Measurements from ENCODE around the gene GCKR. TPM values are rescaled to one million over a fixed set of nuclear protein-coding genes. Genes with fewer than 3 reads are reported as not detected.

The GCKR gene
- polyA plus RNA-seq, 1 donor, result 2.9 TPM

DNA sequence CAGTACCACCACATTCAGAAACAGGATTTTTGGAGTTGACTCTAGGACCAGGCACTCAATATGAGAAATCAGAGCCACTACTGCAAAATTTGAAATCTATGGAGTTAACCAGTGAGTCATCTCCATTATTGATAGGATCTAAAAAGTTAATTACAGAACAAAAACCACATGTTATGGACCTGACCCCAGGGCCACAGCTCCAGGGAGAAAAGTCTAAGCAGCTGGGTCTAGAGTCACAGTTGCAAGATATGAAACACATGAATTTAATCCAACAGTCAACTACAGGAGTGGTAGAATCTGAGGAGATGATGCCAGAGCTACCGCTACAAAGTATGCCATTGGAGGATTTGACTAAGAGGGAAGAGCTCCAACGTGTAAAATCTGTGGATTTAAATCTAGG, 72.8 kb downstream of the GCKR start:
- Histone ChIP-seq H3K36me3 (ENCODE audit: control insufficient read depth, insufficient read depth, low read length) (no peaks in the 10 kb centered on the region), H3K27ac (ENCODE audit: low read length) (no peak overlapping the region), H3K9me3 (ENCODE audit: control insufficient read depth, low read depth, low read length) (no peaks in the 10 kb centered on the region), H3K27me3 (ENCODE audit: control insufficient read depth, insufficient read depth, low read length) (peaks cover 28% of the 10 kb centered on the region), H3K4me1 (ENCODE audit: control insufficient read depth, insufficient read depth, low read length) (no peaks in the 10 kb centered on the region), H3K4me3 (ENCODE audit: low read length) (no peak overlapping the region)
- no CpG with 5 or more reads among the region's 2 CpGs for WGBS (ENCODE audit: insufficient coverage, low lambda C conversion rate)
- DNase-seq, result no peak

DNA sequence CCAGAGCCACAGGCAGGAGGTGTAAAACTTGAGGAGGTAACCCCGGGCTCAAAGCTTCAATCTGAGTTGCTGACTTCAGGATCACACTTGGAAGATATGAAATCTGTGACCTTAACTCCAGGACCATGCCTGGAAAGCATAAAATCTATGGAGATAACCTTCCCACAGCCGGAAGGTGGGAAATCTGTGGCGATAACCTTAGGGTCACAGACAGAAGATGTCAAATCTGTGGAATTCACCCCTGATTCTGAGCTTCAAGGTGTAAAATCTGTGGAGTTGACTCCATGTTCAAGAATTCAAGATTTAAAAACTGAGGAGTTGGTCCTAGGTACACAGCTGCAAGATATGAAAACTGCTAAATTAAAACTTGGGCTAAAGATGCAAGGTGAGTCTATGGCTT, 74.6 kb downstream of the GCKR start:
- H3K27ac ChIP-seq (ENCODE audit: low read length), result no peak overlapping the region
- no peak overlapping the region for H3K4me3 ChIP-seq (ENCODE audit: low read length)
- H3K36me3 ChIP-seq (ENCODE audit: control insufficient read depth, insufficient read depth, low read length), result no peaks in the 10 kb centered on the region
- peaks cover 27% of the 10 kb centered on the region for H3K27me3 ChIP-seq (ENCODE audit: control insufficient read depth, insufficient read depth, low read length)
- no peaks in the 10 kb centered on the region for H3K9me3 ChIP-seq (ENCODE audit: control insufficient read depth, low read depth, low read length)
- no peaks in the 10 kb centered on the region for H3K4me1 ChIP-seq (ENCODE audit: control insufficient read depth, insufficient read depth, low read length)
- no CpG with 5 or more reads among the region's 3 CpGs for WGBS (ENCODE audit: insufficient coverage, low lambda C conversion rate)
- no peak for DNase-seq

DNA sequence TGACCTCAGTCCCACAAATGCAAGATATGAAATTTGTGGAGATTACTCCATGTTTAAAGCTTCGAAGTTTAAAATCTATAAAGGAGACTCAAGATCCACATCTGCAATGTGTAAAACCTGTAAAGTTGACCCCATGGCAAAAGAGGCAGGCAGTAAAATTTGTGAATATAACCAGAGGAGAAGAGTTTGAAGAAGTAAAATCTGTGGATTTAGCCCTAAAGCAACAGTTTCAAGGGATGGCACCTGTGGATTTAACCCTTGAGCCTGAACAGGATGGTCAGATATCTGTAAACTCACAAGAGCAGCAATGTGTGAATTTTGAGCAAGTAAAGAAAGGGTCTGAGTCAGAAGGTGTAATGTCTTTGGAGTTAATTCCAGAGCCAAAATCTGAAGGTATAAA, 75.0 kb downstream of the GCKR start:
- H3K36me3 ChIP-seq (ENCODE audit: control insufficient read depth, insufficient read depth, low read length), result no peaks in the 10 kb centered on the region
- H3K4me3 ChIP-seq (ENCODE audit: low read length), result no peak overlapping the region
- no peak overlapping the region for H3K27ac ChIP-seq (ENCODE audit: low read length)
- DNase-seq, result no peak
- no peaks in the 10 kb centered on the region for H3K9me3 ChIP-seq (ENCODE audit: control insufficient read depth, low read depth, low read length)
- H3K27me3 ChIP-seq (ENCODE audit: control insufficient read depth, insufficient read depth, low read length), result peaks cover 26% of the 10 kb centered on the region
- H3K4me1 ChIP-seq (ENCODE audit: control insufficient read depth, insufficient read depth, low read length), result no peaks in the 10 kb centered on the region
- 80% methylated on average over 1 of the region's 1 CpG for WGBS (ENCODE audit: insufficient coverage, low lambda C conversion rate)

GRCh38 chr2:27572439-27572838, 75.8 kb downstream of the GCKR start:
- H3K36me3 ChIP-seq (ENCODE audit: control insufficient read depth, insufficient read depth, low read length), result no peaks in the 10 kb centered on the region
- H3K4me3 ChIP-seq (ENCODE audit: low read length), result no peak overlapping the region
- H3K4me1 ChIP-seq (ENCODE audit: control insufficient read depth, insufficient read depth, low read length), result no peaks in the 10 kb centered on the region
- peaks cover 24% of the 10 kb centered on the region for H3K27me3 ChIP-seq (ENCODE audit: control insufficient read depth, insufficient read depth, low read length)
- no CpG with 5 or more reads among the region's 2 CpGs for WGBS (ENCODE audit: insufficient coverage, low lambda C conversion rate)
- no peak for DNase-seq
- H3K27ac ChIP-seq (ENCODE audit: low read length), result no peak overlapping the region
- H3K9me3 ChIP-seq (ENCODE audit: control insufficient read depth, low read depth, low read length), result no peaks in the 10 kb centered on the region

DNA sequence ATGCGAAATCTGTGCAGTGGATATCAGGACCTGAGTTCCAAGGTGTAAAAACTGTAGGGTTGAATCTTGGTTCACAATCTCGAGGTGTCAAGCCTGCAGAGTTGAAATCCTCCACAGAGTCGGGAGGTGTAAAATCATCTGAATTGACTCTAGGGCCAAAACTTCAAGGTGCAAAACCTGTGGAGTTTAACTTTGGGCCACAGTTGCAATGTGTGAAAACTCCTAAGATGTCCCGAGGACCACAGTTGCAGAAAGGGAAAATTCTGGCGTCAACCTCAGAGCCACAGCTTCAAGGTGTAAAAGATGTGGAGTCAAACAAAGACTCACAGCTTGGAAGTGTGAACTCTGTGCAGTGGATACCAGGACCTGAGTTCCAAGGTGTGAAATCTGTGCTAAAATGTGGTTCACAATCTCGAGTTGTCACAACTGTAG, 76.4 kb downstream of the GCKR start:
- no peaks in the 10 kb centered on the region for H3K36me3 ChIP-seq (ENCODE audit: control insufficient read depth, insufficient read depth, low read length)
- DNase-seq, result no peak
- no CpG with 5 or more reads among the region's 6 CpGs for WGBS (ENCODE audit: insufficient coverage, low lambda C conversion rate)
- no peak overlapping the region for H3K4me3 ChIP-seq (ENCODE audit: low read length)
- no peaks in the 10 kb centered on the region for H3K9me3 ChIP-seq (ENCODE audit: control insufficient read depth, low read depth, low read length)
- H3K27ac ChIP-seq (ENCODE audit: low read length), result no peak overlapping the region
- H3K27me3 ChIP-seq (ENCODE audit: control insufficient read depth, insufficient read depth, low read length), result peaks cover 20% of the 10 kb centered on the region
- H3K4me1 ChIP-seq (ENCODE audit: control insufficient read depth, insufficient read depth, low read length), result no peaks in the 10 kb centered on the region

Other genes with a start within 250 kb of the GCKR start
- 0.57 TPM for gene SLC30A3, start 233.8 kb upstream of the GCKR start, polyA plus RNA-seq
- 0.19 TPM for gene DNAJC5G, start 221.4 kb upstream of the GCKR start, polyA plus RNA-seq
- 0.60 TPM for gene TRIM54, start 214.4 kb upstream of the GCKR start, polyA plus RNA-seq
- gene UCN, start 188.4 kb upstream of the GCKR start, polyA plus RNA-seq, result 3.4 TPM
- gene MPV17, start 173.7 kb upstream of the GCKR start, polyA plus RNA-seq, result 99.6 TPM
- 51.9 TPM for gene GTF3C2, start 140.1 kb upstream of the GCKR start, polyA plus RNA-seq
- 39.7 TPM for gene EIF2B4, start 126.5 kb upstream of the GCKR start, polyA plus RNA-seq
- 68.0 TPM for gene SNX17, start 126.2 kb upstream of the GCKR start, polyA plus RNA-seq
- gene ZNF513, start 116.1 kb upstream of the GCKR start, polyA plus RNA-seq, result 23.1 TPM
- 66.4 TPM for gene PPM1G, start 87.2 kb upstream of the GCKR start, polyA plus RNA-seq
- 89.0 TPM for gene NRBP1, start 68.2 kb upstream of the GCKR start, polyA plus RNA-seq
- gene KRTCAP3, start 54.5 kb upstream of the GCKR start, polyA plus RNA-seq, result 55.5 TPM
- gene IFT172, start 7.1 kb upstream of the GCKR start, polyA plus RNA-seq, result 30.7 TPM
- 4.2 TPM for gene FNDC4, start 1.6 kb upstream of the GCKR start, polyA plus RNA-seq
- gene ZNF512, start 86.2 kb downstream of the GCKR start, polyA plus RNA-seq, result 36.7 TPM
- 5.4 TPM for gene CCDC121, start 132.2 kb downstream of the GCKR start, polyA plus RNA-seq
- 41.5 TPM for gene GPN1, start 132.2 kb downstream of the GCKR start, polyA plus RNA-seq
- 49.6 TPM for gene SUPT7L, start 166.8 kb downstream of the GCKR start, polyA plus RNA-seq
- 23.5 TPM for gene SLC4A1AP, start 167.1 kb downstream of the GCKR start, polyA plus RNA-seq